HG03097 (cell line): ENCODE results near the gene PHOSPHO1.

Experiments used
- ATAC-seq: cut with Tn5 transposase; IDR thresholded peaks from one replicate; pipeline ENCODE4 v1.9.1; 2021; ENCODE audit not compliant: unreplicated experiment, low FRiP score

Gene PHOSPHO1

DNA sequence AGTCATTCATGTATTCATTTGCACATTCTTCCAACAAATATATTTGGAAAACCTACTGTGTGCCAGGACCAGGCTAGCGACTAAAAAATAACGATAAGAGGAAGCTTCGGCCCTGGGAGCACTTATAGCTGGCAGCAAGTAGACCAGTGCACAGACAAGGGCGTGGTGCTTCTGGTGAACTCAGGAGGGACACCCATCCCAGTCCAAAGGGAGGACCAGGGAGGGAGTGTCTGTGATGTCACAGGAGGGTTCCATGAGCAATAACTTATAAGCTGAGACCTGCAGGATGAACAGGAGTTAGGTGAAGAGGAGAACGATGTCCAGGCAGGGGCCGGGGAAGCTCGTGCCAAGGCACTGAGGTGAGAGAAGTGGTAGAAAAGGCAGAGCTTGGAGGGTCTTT is 17.4 kb upstream of the PHOSPHO1 start:
- ATAC-seq: no peak

DNA sequence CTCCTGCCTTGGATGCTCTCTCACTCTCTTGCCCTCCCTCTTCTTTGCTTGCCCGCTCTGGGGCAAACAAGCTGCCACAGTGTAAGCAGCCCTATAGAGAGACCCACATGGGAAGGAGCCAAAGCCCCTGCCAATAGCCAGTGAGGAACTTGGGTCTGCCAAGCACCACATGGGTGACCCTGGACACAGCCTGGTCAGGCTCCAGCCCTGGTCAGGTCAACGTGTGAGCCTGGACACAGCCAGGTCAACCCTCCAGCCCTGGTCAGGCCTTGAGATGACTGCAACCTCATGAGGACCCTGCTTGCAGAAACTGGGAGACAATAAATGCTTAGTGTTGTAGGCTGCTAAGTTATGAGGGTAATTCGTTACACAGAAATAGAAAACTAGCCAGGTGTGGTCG is 14.3 kb upstream of the PHOSPHO1 start:
- no peak for ATAC-seq

DNA sequence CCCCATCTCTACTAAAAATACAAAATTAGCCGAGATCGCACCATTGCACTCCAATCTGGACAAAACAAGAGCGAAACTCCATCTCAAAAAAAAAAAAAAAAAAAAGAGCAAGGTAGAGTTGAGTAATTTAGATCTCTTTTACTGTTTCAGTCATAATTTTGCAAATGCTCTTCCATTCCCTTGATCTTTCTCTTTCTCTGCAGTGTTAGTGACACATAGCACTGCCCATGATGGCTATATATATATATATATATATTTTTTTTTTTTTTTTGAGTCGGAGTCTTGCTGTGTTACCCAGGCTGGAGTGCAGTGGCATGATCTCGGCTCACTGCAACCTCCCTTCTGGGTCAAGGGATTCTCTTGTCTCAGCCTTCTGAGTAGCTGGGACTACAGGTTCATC is 12.2 kb upstream of the PHOSPHO1 start:
- no peak for ATAC-seq

DNA sequence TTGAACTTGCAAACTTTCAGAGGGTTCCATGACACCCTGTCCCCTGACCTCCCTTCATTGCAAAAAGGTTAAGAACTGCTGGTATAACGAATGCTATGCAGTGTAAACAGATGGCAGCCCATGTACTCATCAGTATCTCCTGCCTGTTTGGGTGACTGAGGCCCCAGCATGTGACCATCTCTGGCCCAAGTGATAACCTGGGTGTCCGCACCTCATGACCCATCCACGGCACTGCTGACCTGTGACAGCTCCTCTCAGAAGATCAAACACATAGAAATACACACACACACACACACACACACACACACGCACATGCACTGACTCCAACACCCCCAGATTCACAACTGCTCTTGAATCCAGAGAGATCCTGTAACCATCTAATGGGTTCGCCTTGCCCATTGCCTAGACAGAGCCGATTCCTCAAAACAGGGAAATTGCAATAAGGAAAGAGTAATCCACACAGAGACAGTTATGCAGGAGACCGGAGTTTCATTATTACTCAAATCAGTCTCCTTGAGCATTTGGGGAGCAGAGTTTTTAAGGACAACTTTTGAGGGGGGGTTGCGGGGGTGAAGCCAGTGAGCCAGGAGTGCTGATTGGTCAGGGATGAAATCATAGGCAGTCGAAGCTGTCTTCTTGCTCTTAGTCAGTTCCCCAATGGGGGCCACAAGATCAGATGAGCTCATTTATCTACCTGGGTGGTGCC is 11.3 kb upstream of the PHOSPHO1 start:
- ATAC-seq: no peak

DNA sequence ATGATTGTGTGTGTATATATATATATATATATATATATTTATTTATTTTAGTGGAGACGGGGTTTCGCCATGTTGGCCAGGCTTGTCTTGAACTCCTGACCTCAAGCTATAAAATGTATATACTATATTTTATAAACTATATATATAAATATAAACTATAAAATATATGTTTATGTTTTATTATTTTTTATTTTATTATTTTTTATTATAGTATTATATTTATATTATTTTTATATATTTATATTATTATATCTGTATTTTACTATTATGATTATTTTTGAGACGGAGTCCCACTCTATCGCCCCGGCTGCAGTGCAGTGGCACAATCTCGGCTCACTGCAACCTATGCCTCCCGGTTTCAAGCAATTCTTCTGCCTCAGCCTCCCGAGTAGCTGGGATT is 10.5 kb upstream of the PHOSPHO1 start:
- ATAC-seq: no peak

DNA sequence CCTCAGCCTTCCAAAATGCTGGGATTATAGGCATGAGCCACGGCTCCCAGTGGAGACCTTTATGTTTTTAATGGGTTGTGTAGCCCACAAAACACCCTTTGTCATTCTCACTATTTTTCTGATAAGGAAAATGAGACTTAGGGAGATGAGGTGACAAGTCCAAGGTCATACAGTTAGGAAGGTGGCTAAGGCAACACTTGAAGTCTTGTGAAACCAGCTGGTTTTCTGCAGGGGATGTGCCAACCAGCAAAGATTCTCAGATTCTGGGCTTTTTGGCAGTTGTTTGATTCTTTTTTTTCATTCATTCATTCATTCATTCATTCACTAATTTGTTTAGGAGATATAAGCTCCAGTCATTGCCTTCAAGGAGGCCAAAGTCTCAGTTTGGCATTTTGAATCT is 10.0 kb upstream of the PHOSPHO1 start:
- no peak for ATAC-seq

DNA sequence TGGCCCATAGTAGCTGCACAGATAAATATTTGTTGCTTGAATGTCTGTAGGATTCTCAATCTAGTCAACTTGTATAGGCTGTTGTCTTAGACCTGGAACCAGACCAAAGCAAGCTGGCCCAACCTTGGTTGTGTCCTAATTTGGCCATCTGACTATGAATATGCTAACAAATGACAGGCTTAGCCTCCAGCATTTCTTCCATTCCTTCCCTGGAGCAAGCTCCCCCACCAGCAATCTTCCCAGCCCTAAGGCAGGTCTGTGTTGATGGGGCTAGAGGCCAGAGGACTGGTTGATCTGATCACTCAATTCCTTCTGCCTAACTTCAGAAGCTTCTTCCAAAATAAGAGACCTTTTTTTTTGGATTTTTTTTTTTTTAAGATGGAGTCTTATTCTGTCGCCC is 9.4 kb upstream of the PHOSPHO1 start:
- no peak for ATAC-seq

DNA sequence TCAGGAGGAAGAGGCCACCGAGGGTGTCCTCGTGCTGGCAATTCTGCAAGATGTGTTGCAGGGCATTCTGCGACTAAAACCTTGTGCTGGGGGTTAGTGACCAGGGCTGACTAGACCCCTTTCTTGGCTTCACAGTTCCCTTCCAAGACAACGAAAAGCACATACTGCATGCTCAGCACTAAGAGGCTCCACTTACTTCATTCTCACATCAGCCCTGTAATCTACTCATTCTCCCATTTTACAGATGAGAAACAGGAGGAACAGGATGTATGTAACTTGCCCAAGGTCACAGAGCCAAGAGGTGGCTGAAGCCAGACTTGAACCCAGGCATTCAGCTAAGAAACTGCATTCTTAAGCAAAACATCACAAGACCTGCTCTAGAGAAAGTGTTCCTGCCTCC is 5.3 kb upstream of the PHOSPHO1 start:
- no peak for ATAC-seq

DNA sequence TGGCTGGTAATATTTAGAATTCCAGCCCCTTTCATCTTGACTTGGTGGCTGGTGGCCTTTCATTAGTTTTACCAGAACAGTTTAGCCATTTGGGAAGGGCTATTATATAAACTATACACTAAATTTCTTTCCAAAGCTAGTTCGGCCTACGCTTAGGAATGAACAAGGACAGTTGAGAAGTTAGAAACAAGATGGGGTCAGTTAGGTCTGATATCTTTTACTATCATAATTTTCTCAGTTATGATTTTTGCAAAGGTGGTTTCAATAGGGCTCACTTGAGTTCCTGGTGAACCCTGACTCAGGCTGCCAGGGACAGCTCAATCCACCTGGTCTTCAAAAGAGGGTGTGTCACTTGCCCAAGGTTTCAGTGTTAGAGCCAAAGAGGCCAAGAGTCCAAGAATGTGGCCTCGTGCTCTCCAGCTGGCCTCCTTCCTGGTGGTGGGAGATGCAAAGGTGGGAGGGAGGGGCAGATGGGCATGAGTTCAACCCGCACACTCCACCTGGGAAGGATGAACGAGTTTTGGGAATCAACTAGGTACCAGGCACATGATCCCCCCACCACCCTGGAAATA is 4.0 kb upstream of the PHOSPHO1 start:
- ATAC-seq: no peak

DNA sequence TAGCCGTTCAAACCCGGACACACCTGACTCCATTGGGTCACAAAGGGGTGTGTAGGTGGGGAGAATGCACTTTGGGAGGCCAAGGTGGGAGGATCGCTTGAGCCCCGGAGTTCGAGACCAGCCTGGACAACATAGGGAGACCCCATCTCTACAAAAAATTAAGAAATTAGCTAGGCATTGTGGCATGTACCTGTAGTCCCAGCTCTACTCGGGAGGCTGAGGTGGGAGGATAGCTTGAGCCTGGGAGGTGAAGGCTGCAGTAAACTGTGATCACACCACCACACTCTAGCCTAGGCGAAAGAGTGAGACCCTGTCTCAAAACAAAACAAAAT is 942 bp upstream of the PHOSPHO1 start:
- no peak for ATAC-seq

DNA sequence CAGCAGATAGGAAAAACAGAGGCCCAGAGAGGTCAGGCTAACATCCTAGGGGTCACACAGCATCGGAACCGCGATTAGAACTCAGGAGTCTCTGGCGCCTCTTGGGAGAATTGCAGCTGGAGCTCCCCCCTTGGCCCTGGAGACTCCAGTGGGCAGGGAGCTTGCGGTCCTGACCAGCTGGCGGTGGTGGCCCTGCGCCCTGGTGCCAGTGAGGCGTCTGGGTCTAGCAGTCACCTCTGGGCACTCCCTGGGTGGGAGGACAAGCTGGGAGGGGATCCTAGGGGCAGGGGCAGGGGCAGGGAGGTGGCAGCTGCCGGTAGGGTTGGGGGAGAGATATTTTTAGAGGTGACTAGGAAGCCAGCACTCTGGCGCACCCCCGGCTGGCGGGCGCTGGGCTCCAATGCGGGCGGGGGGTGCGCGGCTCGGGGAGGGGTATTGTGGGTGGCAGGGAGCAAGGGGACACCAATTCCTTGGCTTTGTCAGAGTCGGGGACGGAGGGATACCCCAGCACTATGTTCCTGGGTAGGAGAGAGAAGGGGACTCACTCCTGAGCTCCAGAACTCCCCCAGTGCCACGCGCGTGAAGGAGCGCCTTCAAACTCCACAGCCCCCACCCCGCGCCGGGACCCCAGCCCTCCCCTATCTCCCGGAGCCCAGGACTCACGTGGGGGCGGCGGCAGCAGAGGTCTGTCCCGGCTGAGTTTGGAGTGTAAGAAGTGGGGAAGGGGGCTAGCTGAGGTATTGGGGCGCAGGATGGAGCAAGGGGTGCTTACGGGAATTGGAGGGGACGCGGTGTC is 584 bp downstream of the PHOSPHO1 start:
- ATAC-seq: no peak

DNA sequence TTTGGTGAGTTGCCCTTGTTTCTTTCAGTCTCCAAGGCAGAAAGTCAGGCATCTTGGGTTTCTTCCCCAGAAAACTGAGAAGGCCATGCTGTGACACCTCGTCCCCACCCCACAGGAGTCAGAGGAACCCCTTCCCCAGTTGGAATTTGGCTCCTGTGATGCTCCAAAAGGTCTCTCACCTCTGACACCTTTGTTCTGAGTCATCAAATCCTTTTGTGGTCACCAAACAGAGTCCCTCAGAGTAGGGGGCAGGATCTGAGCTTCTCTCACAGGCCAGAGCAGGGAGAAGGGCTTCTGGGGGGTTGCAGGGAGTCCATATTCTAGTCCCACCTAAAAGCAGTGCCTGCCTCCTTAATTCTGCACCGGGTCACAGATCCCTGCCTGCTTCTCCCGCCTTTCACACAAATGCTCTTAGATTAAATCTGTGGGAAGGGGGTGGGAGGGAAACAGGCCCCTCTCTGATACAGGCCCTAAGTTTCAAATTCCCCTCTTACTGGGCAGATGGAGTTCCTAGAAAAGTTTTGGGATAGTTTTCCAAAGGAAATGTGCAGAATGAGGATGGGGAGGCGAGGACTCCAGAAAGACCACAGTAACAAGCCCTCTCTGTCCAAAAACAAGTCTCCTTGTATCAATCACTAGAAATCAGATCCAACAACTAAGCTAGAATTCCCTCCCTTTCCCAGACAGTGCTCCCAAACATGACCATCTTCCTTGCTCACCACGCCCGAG is 1.3 kb downstream of the PHOSPHO1 start:
- ATAC-seq: no peak

DNA sequence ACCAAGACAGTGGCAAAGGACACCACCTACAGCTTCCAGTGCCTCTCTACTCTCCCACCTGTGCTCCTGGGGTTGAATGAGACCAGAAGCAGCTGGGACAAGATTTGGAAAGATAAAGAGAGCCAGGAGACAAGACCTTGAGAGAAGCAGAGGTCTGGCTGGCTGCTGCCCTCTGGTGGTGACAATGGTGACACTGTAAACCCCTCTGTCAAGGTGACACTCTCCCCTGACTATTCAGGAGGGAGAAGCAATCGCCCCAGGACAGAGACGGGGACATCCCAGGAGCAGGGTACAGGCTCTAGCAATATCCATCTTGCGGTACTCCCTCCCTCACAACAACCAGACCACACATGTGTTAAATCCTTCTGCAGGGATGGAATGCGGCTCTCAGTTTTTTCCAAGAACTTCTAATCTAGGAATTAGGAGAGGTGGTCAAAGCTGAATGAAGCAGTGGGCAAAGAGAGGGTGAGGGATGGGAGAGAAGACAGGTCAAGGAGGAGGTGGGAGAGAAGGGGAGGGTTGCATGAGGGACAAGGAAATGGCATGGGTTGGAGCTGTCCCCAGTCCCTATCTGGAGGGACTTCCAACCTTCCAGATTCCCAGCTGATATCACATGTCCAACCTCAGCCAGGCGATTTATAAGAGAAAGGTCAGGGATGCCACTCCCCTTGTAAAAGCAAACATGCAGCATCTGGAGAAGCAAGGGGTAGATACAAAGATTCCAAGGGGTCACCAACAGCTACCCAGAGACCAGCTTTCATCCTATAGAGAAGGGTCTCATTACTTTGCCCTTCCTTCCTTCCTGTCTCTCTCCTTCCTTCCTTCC is 2.9 kb downstream of the PHOSPHO1 start:
- no peak for ATAC-seq

DNA sequence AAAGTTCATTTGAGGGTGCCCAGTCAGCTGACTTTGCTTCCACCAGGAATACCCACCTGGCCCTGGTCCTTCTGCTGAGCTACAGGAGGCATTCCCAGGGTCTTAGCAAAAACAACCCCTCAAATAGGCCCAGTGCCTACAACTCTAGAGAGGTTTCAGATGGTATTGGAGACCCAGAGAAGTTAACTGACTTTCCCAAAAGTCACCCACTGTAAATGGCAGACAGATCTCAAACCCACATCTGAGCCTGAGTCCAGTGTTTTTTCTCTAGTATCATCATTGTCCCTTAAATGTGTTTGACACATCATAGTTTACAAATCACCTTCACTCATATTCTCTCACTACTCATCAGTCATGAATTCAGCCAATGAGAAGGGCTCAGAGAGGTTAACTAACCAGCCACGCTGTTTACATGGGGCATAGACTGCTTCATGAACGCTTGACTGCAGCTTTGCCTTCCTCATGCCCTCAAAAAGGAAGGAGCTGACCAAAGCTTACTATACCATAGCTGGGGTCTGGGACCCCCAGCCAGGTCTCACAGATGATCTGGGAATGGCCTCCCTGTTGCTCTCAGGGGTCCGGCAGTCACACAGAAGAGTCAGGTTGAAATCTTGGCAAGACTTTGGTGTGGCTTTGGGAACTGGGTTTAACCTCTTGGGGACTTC is 3.7 kb downstream of the PHOSPHO1 start:
- no peak for ATAC-seq

DNA sequence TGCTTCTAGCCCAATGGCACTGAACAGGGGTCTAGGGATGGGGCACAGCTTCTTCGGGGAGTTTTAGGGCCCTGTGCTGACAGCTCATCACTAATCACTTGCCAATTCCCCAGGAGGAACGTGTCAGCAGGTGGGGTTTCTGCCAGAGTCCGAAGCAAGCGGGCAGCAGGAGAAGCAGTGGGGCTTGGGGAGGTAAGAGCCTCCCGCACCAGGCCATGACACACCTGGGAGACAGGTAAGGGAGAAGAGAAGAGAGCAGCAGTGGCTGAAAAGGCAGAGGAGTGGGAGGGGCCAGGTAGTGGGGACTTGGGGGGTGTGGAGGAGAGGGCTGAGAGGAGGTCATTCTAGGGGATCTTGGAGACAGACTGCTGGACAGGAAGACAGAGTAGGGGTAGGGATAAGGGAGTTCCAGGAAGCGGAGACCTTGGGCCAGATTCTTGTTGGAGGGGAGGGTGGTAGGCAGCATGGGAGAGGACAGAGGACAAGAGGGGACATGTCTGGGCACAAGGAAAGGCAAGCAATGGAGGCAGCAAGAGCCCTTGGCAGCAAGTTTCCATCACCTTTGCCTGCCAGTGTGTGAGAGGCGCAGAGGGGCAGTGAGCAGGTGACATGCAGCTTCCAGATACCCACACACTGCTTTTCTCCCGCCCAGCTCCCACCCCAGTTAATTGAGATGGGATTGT is 4.9 kb downstream of the PHOSPHO1 start:
- ATAC-seq: no peak

DNA sequence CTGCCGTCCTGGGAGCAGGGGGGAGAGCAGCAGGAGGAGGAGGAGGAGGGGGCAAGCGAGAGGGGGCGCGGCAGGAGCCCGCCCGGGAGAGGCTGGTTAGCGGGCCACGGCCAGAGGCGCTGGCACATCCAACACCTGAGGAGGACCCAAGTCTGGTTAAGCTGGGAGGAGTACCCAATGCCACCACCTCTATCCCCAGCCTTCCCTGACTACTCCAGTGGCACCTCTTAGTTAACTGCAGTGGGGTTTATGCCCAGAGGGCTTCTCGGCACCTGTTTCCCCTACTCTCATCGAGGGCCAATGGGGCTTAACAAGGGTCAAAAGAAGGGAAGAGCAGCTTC is 5.6 kb downstream of the PHOSPHO1 start:
- no peak for ATAC-seq

DNA sequence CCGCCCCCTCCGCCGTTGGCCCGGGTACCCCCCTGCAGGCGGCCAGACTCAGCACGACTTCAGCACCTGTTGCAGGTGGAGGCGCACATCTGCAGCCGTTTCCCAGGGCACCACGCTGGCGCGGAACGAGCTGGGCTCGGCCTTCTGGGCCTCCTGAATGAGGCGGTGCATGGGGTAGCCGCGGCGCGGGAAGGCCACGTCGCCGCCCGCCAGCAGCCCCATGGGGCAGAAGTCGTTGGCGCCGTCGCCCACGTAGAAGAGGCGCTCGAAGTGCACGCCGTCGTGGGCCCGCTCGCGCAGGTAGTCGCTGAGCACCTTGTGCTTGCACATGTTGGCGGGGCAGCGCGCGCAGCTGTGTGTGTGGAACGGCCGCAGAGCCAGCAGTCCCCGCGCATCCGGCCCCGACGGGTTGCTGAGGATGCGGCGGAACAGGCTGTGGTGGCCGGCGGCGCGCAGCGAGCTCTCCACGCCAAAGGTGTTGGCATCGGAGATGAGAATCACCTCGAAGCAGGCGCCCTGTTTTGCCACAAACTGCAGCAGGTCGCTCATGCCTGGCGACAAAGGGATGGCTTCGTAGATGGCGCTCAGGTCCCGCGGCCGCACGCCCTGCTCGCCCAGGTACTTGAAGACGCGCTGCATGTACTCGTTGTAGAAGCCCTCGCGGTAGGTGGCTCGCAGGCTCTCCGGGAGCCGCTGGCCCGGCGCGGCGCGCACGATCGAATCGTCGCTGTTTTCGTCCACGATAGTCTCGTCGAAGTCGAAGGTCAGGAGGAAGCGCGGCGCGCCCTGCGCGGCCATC is 6.2 kb downstream of the PHOSPHO1 start:
- ATAC-seq: no peak

DNA sequence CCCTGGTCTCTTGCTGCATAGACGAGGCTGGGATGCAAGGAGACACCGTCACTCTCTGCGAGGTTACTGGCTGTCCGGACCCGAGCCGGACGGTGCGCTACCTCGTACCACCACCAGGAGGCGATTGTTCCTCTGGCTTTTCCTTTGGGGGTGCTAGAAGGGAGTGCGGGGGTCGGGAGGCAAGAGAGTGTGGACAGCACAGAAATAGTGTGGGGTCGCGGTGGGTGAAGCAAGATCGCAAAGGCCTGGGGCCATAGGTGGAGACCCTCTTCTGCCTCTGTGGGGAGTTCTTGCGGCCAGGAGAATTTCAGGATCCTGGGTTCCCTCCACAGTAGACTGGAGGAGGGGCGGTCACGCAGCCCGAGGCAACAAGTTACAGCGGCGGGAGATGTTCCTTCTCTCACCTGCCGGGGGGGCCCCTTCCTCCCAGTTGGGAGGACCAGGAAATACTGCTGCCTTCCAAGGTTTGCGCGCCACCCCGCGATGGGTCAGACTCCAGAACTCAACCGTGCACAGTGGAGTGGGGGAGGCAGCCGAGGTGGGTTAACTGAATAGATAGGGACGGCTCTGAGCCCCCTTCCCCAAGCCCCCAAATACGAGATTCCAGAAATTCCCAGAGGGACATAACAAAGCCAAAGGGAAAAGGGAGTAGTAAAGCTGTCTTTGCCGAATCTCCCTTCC is 6.9 kb downstream of the PHOSPHO1 start:
- no peak for ATAC-seq
